CD14-positive monocyte (primary cell): ENCODE results near the gene CALHM5. TPM values are rescaled to one million over a fixed set of nuclear protein-coding genes. Genes with fewer than 3 reads are reported as not detected.

Experiments
- DNase-seq, 3 donors: peaks; one replicate each; pipeline ENCODE4 v3.0.0-alpha.2; 2011 to 2022
- H2AFZ ChIP-seq: 2 replicates; pipeline ENCODE4 v1.6.0; 2012; ENCODE audit warnings: mild to moderate bottlenecking, low read depth, low read length, inconsistent platforms; ENCODE audit not compliant: insufficient read depth, poor library complexity, severe bottlenecking
- H3K27ac ChIP-seq, 2 donors: 1 replicate in 1 of 2; 2 replicates in 1 of 2; pipeline ENCODE4 v1.5.1; 2012 to 2013; ENCODE audit warnings: low read length in 2 of 2, control low read depth in 1 of 2, inconsistent platforms in 1 of 2, low read depth in 1 of 2, mild to moderate bottlenecking in 1 of 2
- H3K27me3 ChIP-seq, 2 donors: one replicate each; pipeline versions ENCODE4 v1.6.0 to v1.6.1; 2011 to 2013; ENCODE audit warnings: low read length in 2 of 2; ENCODE audit not compliant: control insufficient read depth in 2 of 2, insufficient read depth in 2 of 2
- H3K36me3 ChIP-seq, 2 donors: replicated peaks in 1 of 2; 1 replicate in 1 of 2; 2 replicates in 1 of 2; pipeline versions ENCODE4 v1.5.1 to v1.6.1; 2012 to 2013; ENCODE audit warnings: low read length in 2 of 2, control low read depth in 1 of 2, inconsistent platforms in 1 of 2, mild to moderate bottlenecking in 1 of 2; ENCODE audit not compliant: insufficient read depth in 2 of 2, control insufficient read depth in 1 of 2
- H3K4me1 ChIP-seq, 2 donors: 1 replicate in 1 of 2; 2 replicates in 1 of 2; pipeline versions ENCODE4 v1.5.1 to v1.6.1; 2012 to 2013; ENCODE audit warnings: low read length in 2 of 2, control low read depth in 1 of 2, inconsistent platforms in 1 of 2, mild to moderate bottlenecking in 1 of 2, moderate library complexity in 1 of 2; ENCODE audit not compliant: insufficient read depth in 2 of 2, control insufficient read depth in 1 of 2
- H3K4me2 ChIP-seq: replicated peaks from 2 replicates; pipeline ENCODE3; 2012; ENCODE audit warnings: low read length, moderate library complexity, mild to moderate bottlenecking; ENCODE audit not compliant: poor library complexity, severe bottlenecking; ENCODE audit errors: extremely low read depth
- H3K4me3 ChIP-seq, 3 experiments: fragments of 200-600 bp in 1 of 3; sonication (generic) in 1 of 3; replicated peaks in 1 of 3; 1 replicate in 2 of 3; 2 replicates in 1 of 3; pipeline ENCODE4 v1.5.1; 2011 to 2013; ENCODE audit warnings: low read length in 3 of 3, mild to moderate bottlenecking in 3 of 3, control low read depth in 2 of 3, low read depth in 2 of 3, inconsistent platforms in 1 of 3, moderate library complexity in 1 of 3
- H3K79me2 ChIP-seq: 2 replicates; pipeline ENCODE4 v1.6.0; 2012; ENCODE audit warnings: mild to moderate bottlenecking, control low read depth, inconsistent platforms, low read length, moderate library complexity; ENCODE audit not compliant: insufficient read depth
- H3K9ac ChIP-seq: 2 replicates; pipeline ENCODE4 v1.6.0; 2017; ENCODE audit warnings: low read length, mild to moderate bottlenecking; ENCODE audit not compliant: insufficient read depth, poor library complexity, severe bottlenecking
- H3K9me3 ChIP-seq, 2 donors: replicated peaks in 1 of 2; 1 replicate in 1 of 2; 2 replicates in 1 of 2; pipeline versions ENCODE4 v1.5.1 to v1.6.1; 2012 to 2013; ENCODE audit warnings: low read length in 2 of 2, control low read depth in 1 of 2; ENCODE audit not compliant: control insufficient read depth in 1 of 2, insufficient read depth in 1 of 2
- H4K20me1 ChIP-seq: 2 replicates; pipeline ENCODE4 v1.6.0; 2012; ENCODE audit warnings: mild to moderate bottlenecking, low read length, control low read depth, moderate library complexity; ENCODE audit not compliant: insufficient read depth
- H3K27ac Mint-ChIP-seq, 7 donors: one replicate each; pipeline ENCODE4 v1.8.0; 2020; ENCODE audit warnings: mild to moderate bottlenecking in 7 of 7, mixed read lengths in 7 of 7, moderate library complexity in 6 of 7, inconsistent platforms in 2 of 7
- H3K27me3 Mint-ChIP-seq, 3 donors: one replicate each; pipeline ENCODE4 v1.8.0; 2021 to 2022; ENCODE audit warnings: low read depth in 3 of 3, mild to moderate bottlenecking in 3 of 3, mixed read lengths in 3 of 3, moderate library complexity in 3 of 3, inconsistent platforms in 1 of 3
- H3K36me3 Mint-ChIP-seq, 2 donors: one replicate each; pipeline ENCODE4 v1.8.0; 2020; ENCODE audit warnings: mixed read lengths in 2 of 2, inconsistent platforms in 1 of 2, mild to moderate bottlenecking in 1 of 2
- H3K4me1 Mint-ChIP-seq: one replicate; pipeline ENCODE4 v1.8.0; 2020; ENCODE audit warnings: mild to moderate bottlenecking, mixed read lengths
- H3K4me3 Mint-ChIP-seq, 2 donors: one replicate each; pipeline ENCODE4 v1.8.0; 2020; ENCODE audit warnings: mild to moderate bottlenecking in 2 of 2, mixed read lengths in 2 of 2, moderate library complexity in 1 of 2
- H3K9me3 Mint-ChIP-seq, 7 donors: one replicate each; pipeline ENCODE4 v1.8.0; 2020 to 2022; ENCODE audit warnings: mixed read lengths in 7 of 7, mild to moderate bottlenecking in 6 of 7, moderate library complexity in 6 of 7, inconsistent platforms in 2 of 7
- CTCF ChIP-seq: fragments of 200-600 bp; IDR thresholded peaks from one replicate; pipeline ENCODE4 v1.8.0; 2022; ENCODE audit warnings: antibody characterized with exemption, mild to moderate bottlenecking
- WGBS: methylation state at CpG from one replicate; pipeline ENCODE4 v1.1.5; 2013; ENCODE audit warnings: missing lambda C conversion rate; ENCODE audit not compliant: insufficient coverage; 5-methylcytosine and 5-hydroxymethylcytosine counted together
- intact Hi-C, 2 donors: fragments of 100-400 bp; cut with micrococcal nuclease; formaldehyde crosslinking; loops; one replicate each; pipeline versions ENCODE4 v1.15.0 to v1.15.1; 2023
- polyA plus RNA-seq, 3 donors: library from polyadenylated mRNA; depleted of rRNA in 1 of 3; unstranded in 2 of 3; stranded (reverse) in 1 of 3; fragments of 300-500 nt in 2 of 3; fragments of >200 nt in 1 of 3; fragmentation: Illumina TruSeq in 2 of 3; gene quantifications; 1 replicate in 2 of 3; 2 replicates in 1 of 3; pipeline ENCODE4 v1.2.3, GENCODE V29; 2012 to 2021

CALHM5 gene
- polyA plus RNA-seq, 3 donors: 0.01 TPM; not detected in 2

GRCh38 chr6:116535109-116535508 lies 23.7 kb downstream of the CALHM5 start:
- Mint-ChIP-seq H3K4me1 (peaks cover 11% of the 10 kb centered on the region), H3K27me3 (peaks cover 3 to 7% (median 4%) of the 10 kb centered on the region in 3 donors), H3K36me3 (no peaks in the 10 kb centered on the region), H3K4me3 (no peak overlapping the region), H3K9me3 (no peaks in the 10 kb centered on the region), H3K27ac (no peak overlapping the region)
- H3K9ac ChIP-seq: no peak overlapping the region
- no peak for TF ChIP-seq CTCF
- H3K27me3 ChIP-seq: no peaks in the 10 kb centered on the region
- no peaks in the 10 kb centered on the region for H3K9me3 ChIP-seq
- DNase-seq: no peak
- no peak overlapping the region for H3K4me2 ChIP-seq
- no peak overlapping the region for H3K27ac ChIP-seq
- no peaks in the 10 kb centered on the region for H3K79me2 ChIP-seq
- no peak overlapping the region for H3K4me3 ChIP-seq
- no peaks in the 10 kb centered on the region for H3K36me3 ChIP-seq
- intact Hi-C loops: loop anchor here in 1 of 2 donors (10.0 kb wide), 2 partner anchors 90 to 140 kb away; no protein-coding TSS in a partner anchor
- H3K4me1 ChIP-seq: peaks cover 4 to 5% of the 10 kb centered on the region in 2 donors
- peak overlapping the region; percentile 11 for H2AFZ ChIP-seq
- H4K20me1 ChIP-seq: no peaks in the 10 kb centered on the region

- DNase-seq: peak; percentile 34 to 64 (median 46)
- intact Hi-C loops: loop anchor here in 1 of 2 donors (10.0 kb wide), 2 partner anchors 91 to 141 kb away; no protein-coding TSS in a partner anchor
- no peaks in the 10 kb centered on the region for H3K27me3 ChIP-seq
- H3K4me1 Mint-ChIP-seq: peaks cover 4% of the 10 kb centered on the region
- no peaks in the 10 kb centered on the region for H3K36me3 Mint-ChIP-seq
- no peaks in the 10 kb centered on the region for H3K79me2 ChIP-seq
- H2AFZ ChIP-seq: no peak overlapping the region
- no peak overlapping the region for H3K4me2 ChIP-seq
- H3K9me3 Mint-ChIP-seq: no peaks in the 10 kb centered on the region
- H3K36me3 ChIP-seq: no peaks in the 10 kb centered on the region
- H4K20me1 ChIP-seq: no peaks in the 10 kb centered on the region
- no peaks in the 10 kb centered on the region for H3K4me1 ChIP-seq
- WGBS: no CpG with 5 or more reads among the region's 4 CpGs
- TF ChIP-seq CTCF: peak; percentile 86
- no peaks in the 10 kb centered on the region for H3K9me3 ChIP-seq
- no peak overlapping the region for H3K4me3 ChIP-seq
- no peak overlapping the region for H3K27ac Mint-ChIP-seq
- peaks cover 4 to 7% (median 5%) of the 10 kb centered on the region in 3 donors for H3K27me3 Mint-ChIP-seq
- H3K4me3 Mint-ChIP-seq: no peak overlapping the region
- no peak overlapping the region for H3K9ac ChIP-seq
- H3K27ac ChIP-seq: no peak overlapping the region
These were observed 24.8 kb downstream of the CALHM5 start for GRCh38 chr6:116536216-116536621.
